ENCODE results near the gene ERO1B. TPM values are rescaled to one million over a fixed set of nuclear protein-coding genes. Genes with fewer than 3 reads are reported as not detected.

The ERO1B gene
- total RNA-seq, 1 donor from 2014 or later: 7.2 TPM

DNA sequence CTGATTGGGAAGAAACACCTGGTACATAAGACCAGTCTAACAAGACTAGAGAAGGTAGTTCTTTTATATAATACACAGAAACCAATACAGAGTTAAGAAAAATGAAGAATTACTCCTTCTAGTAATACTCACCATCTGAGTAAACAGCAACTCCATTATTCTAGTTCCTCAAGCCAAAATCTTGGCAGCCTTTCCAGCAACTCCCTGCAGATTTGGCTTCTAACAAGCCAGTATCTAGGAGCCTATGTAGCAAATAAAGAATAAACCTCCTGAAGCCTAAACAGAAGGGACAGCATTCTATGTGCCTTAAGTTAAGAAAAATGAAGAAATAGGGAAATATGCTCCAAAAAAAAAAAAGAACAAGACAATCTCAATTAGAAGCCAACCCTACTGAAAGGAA, 24.5 kb downstream of the ERO1B start:
- Histone ChIP-seq H3K27me3 (ENCODE audit: low read depth) (no peaks in the 10 kb centered on the region), H3K4me3 (no peak overlapping the region), H3K9me3 (replicated peaks) (peaks cover 50% of the 10 kb centered on the region), H3K36me3 (peaks cover 42% of the 10 kb centered on the region), H3K4me1 (peaks cover 31% of the 10 kb centered on the region), H3K27ac (replicated peaks) (no peak overlapping the region)
- TF ChIP-seq CTCF (IDR thresholded peaks at IDR 0.05; ENCODE audit: borderline replicate concordance): no peak
- no peak for DNase-seq
- intact Hi-C loops (cut with micrococcal nuclease): no loop called here

DNA sequence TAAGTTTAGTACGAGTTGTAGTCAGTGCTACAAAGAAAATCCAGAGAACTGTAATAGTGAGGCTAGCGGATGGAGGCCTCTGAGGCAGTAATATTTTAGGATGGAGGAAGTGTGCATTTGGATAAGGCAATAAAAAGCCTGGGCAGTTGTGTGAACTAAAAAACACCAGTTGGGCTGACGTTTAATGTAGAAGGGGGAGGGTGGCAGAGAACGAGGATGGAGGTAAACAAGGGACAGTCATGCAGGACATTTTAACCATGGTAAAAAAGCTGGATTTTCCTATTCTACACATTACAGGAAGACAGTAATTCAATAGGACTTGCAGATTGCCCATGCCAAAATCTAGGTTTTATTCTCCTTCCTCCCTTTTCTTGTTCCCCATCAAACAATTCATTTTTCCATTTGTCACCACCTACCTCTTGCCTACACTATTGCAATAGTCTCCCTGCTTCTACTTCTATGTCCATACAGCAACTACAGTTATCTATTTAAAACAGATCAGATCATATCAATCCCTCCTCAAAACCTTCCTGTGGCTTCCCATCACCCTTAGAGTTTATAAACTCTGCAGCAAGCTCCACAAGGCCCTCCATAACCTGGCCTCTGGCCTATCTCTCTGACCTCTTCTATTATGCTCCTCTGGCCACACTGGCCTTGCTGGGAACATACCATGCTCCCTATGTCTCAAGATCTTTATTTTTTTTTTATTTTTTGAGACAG, 27.7 kb downstream of the ERO1B start:
- peaks cover 19% of the 10 kb centered on the region for H3K9me3 ChIP-seq (replicated peaks)
- no peaks in the 10 kb centered on the region for H3K27me3 ChIP-seq (ENCODE audit: low read depth)
- intact Hi-C loops (cut with micrococcal nuclease): no loop called here
- H3K27ac ChIP-seq (replicated peaks): no peak overlapping the region
- no peak overlapping the region for H3K4me3 ChIP-seq
- no peak for TF ChIP-seq CTCF (IDR thresholded peaks at IDR 0.05; ENCODE audit: borderline replicate concordance)
- H3K36me3 ChIP-seq: peaks cover 33% of the 10 kb centered on the region
- no peak for DNase-seq
- H3K4me1 ChIP-seq: peaks cover 37% of the 10 kb centered on the region

GRCh38 chr1:236253119-236253518, 28.6 kb downstream of the ERO1B start:
- no peak for DNase-seq
- TF ChIP-seq CTCF (IDR thresholded peaks at IDR 0.05; ENCODE audit: borderline replicate concordance): no peak

GRCh38 chr1:236251587-236251986, 30.2 kb downstream of the ERO1B start:
- H3K9me3 ChIP-seq (replicated peaks): no peaks in the 10 kb centered on the region
- TF ChIP-seq CTCF (IDR thresholded peaks at IDR 0.05; ENCODE audit: borderline replicate concordance): no peak
- H3K27ac ChIP-seq (replicated peaks): no peak overlapping the region
- no peak overlapping the region for H3K4me3 ChIP-seq
- DNase-seq: no peak
- intact Hi-C loops (cut with micrococcal nuclease): no loop called here
- no peaks in the 10 kb centered on the region for H3K27me3 ChIP-seq (ENCODE audit: low read depth)
- peaks cover 14% of the 10 kb centered on the region for H3K36me3 ChIP-seq
- H3K4me1 ChIP-seq: peaks cover 37% of the 10 kb centered on the region

More at GRCh38 chr1:236253119-236253518, 28.6 kb downstream of the ERO1B start:
- Histone ChIP-seq H3K9me3 (replicated peaks) (peaks cover 9% of the 10 kb centered on the region), H3K36me3 (peaks cover 24% of the 10 kb centered on the region), H3K27ac (replicated peaks) (no peak overlapping the region), H3K4me1 (peaks cover 37% of the 10 kb centered on the region), H3K4me3 (no peak overlapping the region), H3K27me3 (ENCODE audit: low read depth) (no peaks in the 10 kb centered on the region)
- intact Hi-C loops (cut with micrococcal nuclease): no loop called here

DNA sequence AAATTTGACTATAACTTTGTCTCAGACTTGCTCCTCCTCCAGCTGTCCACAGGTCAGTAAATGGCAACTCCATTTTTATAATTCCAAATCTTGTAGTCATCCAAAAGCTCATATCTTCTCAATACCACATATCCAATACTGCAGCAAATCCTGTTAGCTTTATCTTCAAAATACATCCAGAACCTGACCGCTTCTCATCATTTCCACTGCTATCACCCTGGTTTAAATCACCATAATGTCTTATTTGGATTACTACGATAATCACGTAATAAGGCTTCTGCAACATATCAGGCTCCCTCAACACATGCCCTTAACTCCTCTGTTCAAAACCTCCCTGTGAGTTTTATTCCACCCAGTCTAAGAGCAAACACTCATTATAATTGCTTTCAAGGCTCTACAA, 34.5 kb downstream of the ERO1B start:
- DNase-seq: no peak
- no peaks in the 10 kb centered on the region for H3K9me3 ChIP-seq (replicated peaks)
- intact Hi-C loops (cut with micrococcal nuclease): no loop called here
- H3K27me3 ChIP-seq (ENCODE audit: low read depth): no peaks in the 10 kb centered on the region
- TF ChIP-seq CTCF (IDR thresholded peaks at IDR 0.05; ENCODE audit: borderline replicate concordance): no peak
- peaks cover 19% of the 10 kb centered on the region for H3K36me3 ChIP-seq
- no peak overlapping the region for H3K27ac ChIP-seq (replicated peaks)
- no peak overlapping the region for H3K4me3 ChIP-seq
- peaks cover 7% of the 10 kb centered on the region for H3K4me1 ChIP-seq

All from left ventricle myocardium inferior (tissue), 1 donor.